ENCODE results near the gene LRRC32. TPM values are rescaled to one million over a fixed set of nuclear protein-coding genes. Genes with fewer than 3 reads are reported as not detected.

LRRC32 gene
- total and polyA plus RNA-seq, 12 donors: 20.9 to 389 (median 92.6) TPM

DNA sequence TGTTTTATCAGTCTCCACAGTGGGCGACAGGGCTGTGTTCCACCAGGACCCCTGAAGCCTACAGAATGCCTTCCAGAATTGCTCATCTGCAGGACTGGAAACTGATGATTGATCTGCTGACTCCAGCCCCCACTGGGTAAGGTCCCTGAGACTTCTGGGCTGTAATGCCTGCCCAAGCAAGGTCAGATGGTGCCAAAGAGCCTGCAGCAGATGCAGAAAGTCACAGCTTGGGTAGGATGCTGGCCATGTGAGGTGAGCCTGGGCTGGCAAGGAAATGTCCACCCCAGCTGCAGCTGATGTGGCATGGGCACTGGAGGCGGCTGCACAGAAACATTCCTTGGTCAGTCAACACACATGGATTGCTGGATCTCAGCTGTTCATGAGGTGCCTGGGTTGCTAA is 30.9 kb downstream of the LRRC32 start:
- TF ChIP-seq, protein P1, sequence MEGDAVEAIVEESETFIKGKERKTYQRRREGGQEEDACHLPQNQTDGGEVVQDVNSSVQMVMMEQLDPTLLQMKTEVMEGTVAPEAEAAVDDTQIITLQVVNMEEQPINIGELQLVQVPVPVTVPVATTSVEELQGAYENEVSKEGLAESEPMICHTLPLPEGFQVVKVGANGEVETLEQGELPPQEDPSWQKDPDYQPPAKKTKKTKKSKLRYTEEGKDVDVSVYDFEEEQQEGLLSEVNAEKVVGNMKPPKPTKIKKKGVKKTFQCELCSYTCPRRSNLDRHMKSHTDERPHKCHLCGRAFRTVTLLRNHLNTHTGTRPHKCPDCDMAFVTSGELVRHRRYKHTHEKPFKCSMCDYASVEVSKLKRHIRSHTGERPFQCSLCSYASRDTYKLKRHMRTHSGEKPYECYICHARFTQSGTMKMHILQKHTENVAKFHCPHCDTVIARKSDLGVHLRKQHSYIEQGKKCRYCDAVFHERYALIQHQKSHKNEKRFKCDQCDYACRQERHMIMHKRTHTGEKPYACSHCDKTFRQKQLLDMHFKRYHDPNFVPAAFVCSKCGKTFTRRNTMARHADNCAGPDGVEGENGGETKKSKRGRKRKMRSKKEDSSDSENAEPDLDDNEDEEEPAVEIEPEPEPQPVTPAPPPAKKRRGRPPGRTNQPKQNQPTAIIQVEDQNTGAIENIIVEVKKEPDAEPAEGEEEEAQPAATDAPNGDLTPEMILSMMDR (IDR thresholded peaks at IDR 0.05): no peak
- TF ChIP-seq POLR2A (IDR thresholded peaks at IDR 0.05): no peak
- Histone ChIP-seq H3K27me3 (no peaks in the 10 kb centered on the region), H3K9me3 (replicated peaks in 1 of 3) (no peaks in the 10 kb centered on the region), H3K36me3 (replicated peaks in 1 of 2) (no peaks in the 10 kb centered on the region), H3K4me3 (no peak overlapping the region), H3K27ac (no peak overlapping the region), H3K4me1 (replicated peaks in 1 of 2) (peaks cover 9 to 11% of the 10 kb centered on the region in 2 donors)
- intact Hi-C loops (cut with DNase I): no loop called here
- WGBS, 4 donors: 86 to 100% (median 92%) methylated on average over 1 to 2 of the region's 2 CpGs
- peak in 1 of 7 donors; percentile 10 for DNase-seq

DNA sequence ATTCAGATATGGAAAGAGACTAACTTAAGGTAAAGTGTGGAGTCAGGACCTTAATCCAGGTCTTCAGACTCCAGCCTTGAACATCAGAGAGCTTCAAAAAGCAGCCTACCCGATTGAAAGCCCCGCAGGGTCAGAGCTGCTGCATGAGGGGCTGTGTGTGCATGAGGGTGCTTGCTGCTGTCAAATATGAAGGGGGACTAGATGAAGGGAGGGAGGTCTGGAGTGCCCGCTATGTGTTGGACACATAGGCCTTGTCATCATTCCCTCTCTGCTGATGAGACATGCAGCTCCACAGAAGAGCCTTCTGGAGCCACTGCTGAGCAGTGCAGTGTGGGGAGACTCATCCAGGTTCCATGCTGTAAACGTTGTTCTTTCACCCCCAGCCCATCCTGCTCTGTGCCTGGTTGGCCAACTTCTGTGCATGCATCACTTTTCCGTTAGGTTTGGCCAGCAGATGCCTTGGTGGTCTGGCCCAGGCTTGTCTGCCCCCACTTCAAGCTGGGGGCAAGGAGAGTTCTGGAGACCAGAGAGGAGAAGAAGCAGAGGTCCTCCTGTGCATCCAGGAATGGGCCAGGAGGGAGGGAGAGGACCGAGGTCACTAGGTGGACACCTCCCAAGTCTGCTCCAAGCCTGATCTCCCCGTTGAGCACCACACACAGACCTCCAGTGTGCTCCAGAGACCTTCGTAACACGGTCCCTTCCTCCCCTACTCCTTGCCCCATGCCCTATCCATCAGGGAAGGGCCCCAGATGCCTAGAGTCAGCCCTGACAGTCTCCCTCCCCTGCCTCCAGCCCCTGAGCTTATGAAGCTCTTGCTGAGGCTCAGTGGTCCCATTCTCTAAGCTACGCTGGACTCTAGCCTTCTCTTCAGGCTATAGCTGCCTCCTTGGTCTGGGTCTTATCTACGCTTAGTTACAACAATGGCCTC is 32.0 kb downstream of the LRRC32 start:
- TF ChIP-seq, protein P1 (IDR thresholded peaks at IDR 0.05): no peak
- no peak for TF ChIP-seq POLR2A (IDR thresholded peaks at IDR 0.05)
- H3K36me3 ChIP-seq (replicated peaks in 1 of 2): no peaks in the 10 kb centered on the region
- H3K4me1 ChIP-seq (replicated peaks in 1 of 2): peaks cover 9 to 11% of the 10 kb centered on the region in 2 donors
- H3K4me3 ChIP-seq: no peak overlapping the region
- no peak overlapping the region for H3K27ac ChIP-seq
- intact Hi-C loops (cut with DNase I): no loop called here
- no peaks in the 10 kb centered on the region for H3K27me3 ChIP-seq
- 86 to 97% (median 95%) methylated on average over 9 to 11 of the region's 11 CpGs for WGBS, 4 donors
- H3K9me3 ChIP-seq (replicated peaks in 1 of 3): no peaks in the 10 kb centered on the region
- DNase-seq: peak in 3 of 7 donors; percentile 10 to 35 (median 12)

DNA sequence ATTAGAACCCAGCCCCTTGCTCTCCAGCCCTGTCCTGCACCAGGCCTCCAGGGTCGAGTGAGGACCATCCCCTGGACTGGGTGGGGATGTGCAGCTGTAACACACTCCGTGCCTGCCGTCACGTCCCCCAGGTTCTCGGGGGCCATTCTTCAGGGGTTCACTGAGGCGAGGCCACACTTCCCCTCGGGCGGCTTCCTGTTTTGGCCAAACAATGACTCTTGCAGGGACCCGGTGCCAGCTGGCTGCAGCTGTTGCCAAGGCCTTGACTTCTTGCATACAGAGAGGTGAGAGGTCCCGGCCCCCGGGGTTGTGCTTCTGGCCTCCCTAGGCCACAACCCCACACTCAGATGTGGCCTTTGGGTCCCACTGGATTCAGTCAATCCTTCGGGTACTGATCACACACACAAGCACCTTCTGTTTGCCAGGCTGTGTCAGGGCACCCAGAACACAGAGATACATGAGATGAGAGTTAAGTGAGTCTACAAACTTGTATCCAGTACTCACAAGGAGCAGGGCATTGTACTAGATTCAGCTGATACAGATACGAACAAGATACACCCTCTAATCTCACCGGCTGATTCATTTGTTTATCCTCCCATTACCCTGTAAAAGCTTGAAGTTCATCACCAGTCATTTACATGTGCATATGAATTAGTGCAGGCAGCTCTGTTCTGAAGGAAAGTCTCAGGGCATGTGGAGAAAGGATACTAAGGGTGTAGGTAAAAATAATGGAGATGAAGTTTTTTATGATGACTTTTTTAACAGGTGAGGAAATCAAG is 32.9 kb downstream of the LRRC32 start:
- 35 to 44% (median 40%) methylated on average over 4 to 14 of the region's 14 CpGs for WGBS, 4 donors
- no peaks in the 10 kb centered on the region for H3K9me3 ChIP-seq (replicated peaks in 1 of 3)
- H3K27ac ChIP-seq: peak overlapping the region in 1 of 5 donors; percentile 7
- no peak overlapping the region for H3K4me3 ChIP-seq
- H3K27me3 ChIP-seq: no peaks in the 10 kb centered on the region
- no peaks in the 10 kb centered on the region for H3K36me3 ChIP-seq (replicated peaks in 1 of 2)
- TF ChIP-seq POLR2A (IDR thresholded peaks at IDR 0.05): no peak
- TF ChIP-seq, protein P1 (IDR thresholded peaks at IDR 0.05): no peak
- H3K4me1 ChIP-seq (replicated peaks in 1 of 2): peaks cover 9 to 11% of the 10 kb centered on the region in 2 donors
- DNase-seq: peak; percentile 47 to 80 (median 68)
- intact Hi-C loops (cut with DNase I): no loop called here

DNA sequence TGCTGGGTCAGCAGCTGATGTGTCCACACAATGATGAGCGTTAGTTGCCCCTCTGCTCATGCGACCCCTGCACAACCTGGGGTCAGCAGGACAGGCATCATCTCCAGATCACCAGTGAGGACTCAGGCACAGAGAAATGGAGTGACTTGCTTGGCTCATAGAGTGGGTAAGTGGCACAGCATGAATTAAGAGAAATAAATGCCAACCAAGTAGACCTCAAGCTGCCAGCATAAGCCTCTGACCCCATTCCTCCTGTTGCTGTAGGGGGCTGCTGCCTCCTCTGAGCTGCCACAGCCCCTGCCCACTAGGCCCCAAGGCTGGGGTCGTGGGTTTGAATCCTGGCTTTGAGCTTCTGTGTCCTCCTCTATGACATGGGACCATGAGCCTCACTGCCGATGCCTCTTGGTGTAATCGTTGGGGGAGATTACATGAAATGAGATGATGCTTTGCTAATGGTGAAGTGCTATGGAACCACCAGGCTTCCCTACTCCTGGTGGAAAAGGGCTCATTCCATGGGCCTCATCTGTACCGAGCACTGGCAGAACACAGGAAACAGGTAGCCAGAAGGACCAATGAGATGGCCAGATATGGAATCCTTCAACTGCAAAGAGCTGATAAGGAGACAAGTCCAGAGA is 33.6 kb downstream of the LRRC32 start:
- WGBS, 4 donors: 84 to 92% (median 91%) methylated on average over 5 to 6 of the region's 6 CpGs
- intact Hi-C loops (cut with DNase I): no loop called here
- no peaks in the 10 kb centered on the region for H3K27me3 ChIP-seq
- peaks cover 9 to 11% of the 10 kb centered on the region in 2 donors for H3K4me1 ChIP-seq (replicated peaks in 1 of 2)
- TF ChIP-seq, protein P1 (IDR thresholded peaks at IDR 0.05): no peak
- no peak for TF ChIP-seq POLR2A (IDR thresholded peaks at IDR 0.05)
- no peaks in the 10 kb centered on the region for H3K9me3 ChIP-seq (replicated peaks in 1 of 3)
- H3K4me3 ChIP-seq: no peak overlapping the region
- H3K27ac ChIP-seq: peak overlapping the region in 1 of 5 donors; percentile 7
- DNase-seq: peak in 2 of 7 donors; percentile 8 to 30
- no peaks in the 10 kb centered on the region for H3K36me3 ChIP-seq (replicated peaks in 1 of 2)

Measured in adrenal gland (tissue), 12 donors.